GM10266 (cell line): ENCODE measurements around the gene PDLIM3.

Source experiments
- DNase-seq: peaks from one replicate; pipeline ENCODE4 v3.0.0; 2012; ENCODE audit errors: extremely low spot score
- CTCF ChIP-seq: IDR thresholded peaks from 2 replicates; pipeline ENCODE4 v1.5.1; 2012; ENCODE audit warnings: mild to moderate bottlenecking, low read depth; ENCODE audit not compliant: control insufficient read depth, insufficient read depth; ENCODE audit errors: missing control alignments

The PDLIM3 gene

GRCh38 chr4:185480016-185480732 is 55.1 kb downstream of the PDLIM3 start:
- DNase-seq, result no peak
- no peak for TF ChIP-seq CTCF

GRCh38 chr4:185479507-185479971 is 55.8 kb downstream of the PDLIM3 start:
- no peak for TF ChIP-seq CTCF
- DNase-seq, result peak; percentile 65

- DNase-seq, result no peak
- TF ChIP-seq CTCF, result no peak
Measured at GRCh38 chr4:185473247-185473646, 62.1 kb downstream of the PDLIM3 start.

- no peak for TF ChIP-seq CTCF
- no peak for DNase-seq
Measured at GRCh38 chr4:185472103-185472542, 63.2 kb downstream of the PDLIM3 start.

- TF ChIP-seq CTCF, result peak; percentile 92
- peak; percentile 100 for DNase-seq
Measured at GRCh38 chr4:185471235-185472102, 63.8 kb downstream of the PDLIM3 start, which contains the start of gene CCDC110. Gene CCDC110, minus strand, starts transcription at chr4:185471733. Its CDS starts 50 bp downstream, at chr4:185471683.

- DNase-seq, result no peak
- TF ChIP-seq CTCF, result no peak
Measured at GRCh38 chr4:185470501-185471195, 64.7 kb downstream of the PDLIM3 start.
